ENCODE data around the gene TAAR8.

DNA sequence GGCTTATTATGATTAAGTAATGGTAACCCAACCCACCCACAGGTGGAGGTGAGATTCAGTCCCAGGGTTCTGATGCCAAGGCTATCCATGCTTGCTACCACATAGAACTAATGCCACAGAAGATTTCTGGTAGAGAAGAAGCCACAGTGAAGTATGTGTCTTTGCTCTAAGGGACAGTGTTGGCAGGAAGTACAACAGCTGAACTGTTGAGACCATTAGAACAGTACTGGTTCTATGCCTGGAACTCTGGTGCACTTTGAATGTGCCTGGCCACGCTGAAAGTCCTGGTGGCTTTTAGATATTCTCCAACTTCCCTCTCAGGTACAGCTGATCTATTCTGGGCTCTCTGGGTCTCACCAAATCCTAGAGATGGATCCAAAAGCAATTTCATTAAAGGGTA lies 47.3 kb upstream of the TAAR8 start:
- TF ChIP-seq POLR2A (IDR thresholded peaks at IDR 0.05) (no peak), CTCF (IDR thresholded peaks at IDR 0.05) (no peak)

Data from esophagus squamous epithelium (tissue), 4 donors.